ENCODE measurements around the gene ROBO4.

The ROBO4 gene

DNA sequence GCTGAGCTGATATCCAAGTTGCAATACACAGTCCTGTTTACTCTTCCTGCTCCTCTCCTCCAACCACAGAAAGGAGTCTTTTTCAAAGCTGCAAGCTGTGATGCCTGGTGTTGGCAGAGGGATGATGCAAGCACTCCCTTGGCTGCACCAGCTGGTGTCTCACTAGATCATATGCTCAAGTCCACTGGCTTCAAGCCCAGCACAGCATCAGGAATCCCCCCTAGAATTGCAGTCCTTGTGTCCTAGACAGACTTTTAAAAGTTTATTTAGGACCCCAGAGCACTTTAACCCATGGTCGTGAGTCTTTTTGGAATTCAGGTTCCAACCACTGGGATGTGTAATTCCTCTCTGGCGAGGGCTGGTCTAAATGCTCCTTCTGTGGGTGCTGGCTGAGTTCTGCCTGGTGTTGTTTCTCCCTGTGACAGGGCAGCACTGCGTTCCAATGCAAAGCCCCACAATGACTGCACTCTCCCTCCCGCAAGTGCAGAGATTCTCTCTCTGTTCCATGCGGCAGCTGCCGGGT, 19.5 kb upstream of the ROBO4 start:
- DNase-seq = no peak

DNA sequence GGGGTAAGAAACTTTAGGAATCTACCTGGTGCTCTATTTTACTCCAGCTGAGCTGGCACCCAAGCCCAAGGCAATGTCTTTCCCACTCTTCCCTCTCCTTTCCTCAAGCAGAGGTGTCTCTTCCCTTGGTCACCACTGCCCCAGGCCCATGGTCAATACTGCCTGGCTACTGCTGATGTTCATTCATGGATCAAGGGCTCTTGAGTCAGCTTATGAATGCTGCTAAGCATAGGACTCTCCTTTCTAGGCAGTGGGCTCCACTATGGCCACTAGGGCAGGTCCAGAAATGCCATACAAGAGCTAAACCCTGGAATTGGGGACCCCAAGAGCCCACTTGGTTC, 18.7 kb upstream of the ROBO4 start:
- no peak for DNase-seq

DNA sequence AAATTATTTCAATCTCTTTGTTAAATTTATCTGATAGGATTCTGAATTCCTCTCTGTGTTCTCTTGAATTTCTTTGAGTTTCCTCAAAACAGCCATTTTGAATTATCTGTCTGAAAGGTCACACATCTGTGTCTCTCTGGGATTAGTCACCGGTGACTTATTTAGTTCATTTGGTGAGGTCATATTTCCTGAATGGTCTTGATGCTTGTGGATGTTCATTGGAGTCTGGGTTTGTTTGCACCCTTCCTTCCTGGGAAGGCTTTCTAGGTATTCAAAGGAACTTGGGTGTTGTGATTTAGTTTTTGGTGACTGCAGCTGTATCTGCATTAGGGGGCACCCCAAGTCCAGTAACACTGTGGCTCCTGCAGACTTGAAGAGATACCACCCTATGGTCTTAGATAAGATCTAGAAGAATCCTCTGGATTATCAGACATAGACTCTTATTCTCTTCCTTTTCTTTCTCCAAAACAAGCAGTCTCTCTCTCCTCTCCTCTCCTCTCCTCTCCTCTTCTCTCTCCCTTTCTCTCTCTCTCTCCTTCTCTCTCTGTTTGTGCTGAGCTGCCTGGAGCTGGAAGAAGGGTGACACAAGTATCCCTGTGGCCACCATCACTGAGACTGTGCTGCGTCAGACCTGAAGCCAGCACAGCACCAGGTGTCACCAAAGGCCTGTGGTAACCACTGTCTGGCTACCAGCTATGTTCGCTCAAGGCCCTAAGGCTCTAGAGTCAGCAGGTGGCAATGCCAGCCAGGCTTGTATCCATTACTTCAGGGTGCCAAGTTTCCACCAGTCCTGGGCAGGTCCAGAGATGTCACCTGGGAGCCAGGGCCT, 18.1 kb upstream of the ROBO4 start:
- no peak for DNase-seq

DNA sequence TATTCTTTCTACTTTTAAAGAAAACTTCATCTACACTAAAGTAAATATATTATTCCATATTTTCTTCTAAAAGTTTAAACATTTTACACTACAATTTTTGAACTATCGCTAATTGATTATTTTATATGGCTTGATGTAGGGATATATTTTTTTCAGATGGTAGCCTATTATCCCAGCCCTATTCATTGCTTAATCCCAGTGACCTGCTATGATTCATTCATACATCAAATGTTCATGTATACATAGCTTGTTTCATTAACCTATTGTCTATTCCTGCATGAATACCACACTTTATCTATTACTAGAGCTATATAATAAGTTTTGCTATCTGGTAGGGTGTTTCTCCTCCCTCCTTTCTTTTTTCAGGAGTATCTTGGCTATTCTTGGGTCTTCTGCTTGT, 5.0 kb upstream of the ROBO4 start:
- no peak for DNase-seq

DNA sequence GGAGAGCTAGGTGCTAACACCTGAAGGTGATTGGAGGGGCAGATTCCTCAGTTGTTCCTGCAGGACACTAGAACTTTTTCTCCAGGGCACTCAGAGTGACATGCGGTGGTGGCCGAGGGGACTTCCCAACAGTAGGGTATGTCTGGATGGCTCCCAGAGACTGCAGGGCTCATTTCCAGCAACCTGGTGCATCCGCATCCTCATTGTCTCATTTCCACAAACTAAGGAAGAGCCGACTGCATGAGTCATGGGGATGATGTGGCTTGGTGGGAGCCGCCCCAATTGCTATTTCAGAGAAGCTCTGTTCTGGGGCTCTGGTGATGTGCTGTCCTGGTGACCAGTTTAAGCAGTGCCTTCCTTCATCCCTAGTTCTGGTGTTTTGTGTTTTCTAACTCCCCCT, 2.8 kb upstream of the ROBO4 start:
- peak; percentile 82 for DNase-seq

DNA sequence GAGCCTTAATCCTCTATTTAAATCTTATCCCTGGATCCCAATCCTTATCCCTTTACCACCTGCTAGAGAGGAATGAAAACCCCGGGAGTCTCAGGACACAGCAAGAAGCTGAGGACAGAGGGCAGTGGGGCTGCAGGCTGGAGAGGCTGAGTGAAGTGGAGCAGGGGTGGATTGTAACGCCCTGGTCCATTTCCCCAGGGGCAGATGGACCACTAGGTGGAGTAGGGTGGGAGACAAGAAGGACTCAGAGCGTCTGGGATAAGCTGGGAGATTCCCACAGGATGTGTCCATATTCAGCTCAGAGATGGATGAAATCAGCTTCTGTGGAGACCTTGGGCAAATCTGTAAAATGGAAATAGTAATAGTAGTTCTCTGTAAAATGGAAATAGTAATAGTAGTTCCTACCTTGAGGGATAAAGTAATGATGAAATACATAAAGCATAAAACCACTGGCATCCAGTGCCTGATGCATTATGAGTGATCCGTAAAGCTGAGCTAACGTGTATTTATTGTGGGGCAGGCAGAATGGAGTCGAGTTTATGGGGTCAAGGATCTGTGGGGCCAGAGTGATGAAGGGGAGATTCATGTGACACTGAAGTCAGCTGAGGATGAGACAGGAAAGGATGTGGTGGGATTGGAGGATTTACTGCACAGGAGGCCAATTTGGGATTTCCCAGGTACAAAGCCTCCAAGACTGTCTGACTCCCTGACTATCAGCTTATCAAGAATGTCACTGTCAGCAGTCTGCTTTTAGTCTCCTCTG, 1.9 kb upstream of the ROBO4 start:
- no peak for DNase-seq

DNA sequence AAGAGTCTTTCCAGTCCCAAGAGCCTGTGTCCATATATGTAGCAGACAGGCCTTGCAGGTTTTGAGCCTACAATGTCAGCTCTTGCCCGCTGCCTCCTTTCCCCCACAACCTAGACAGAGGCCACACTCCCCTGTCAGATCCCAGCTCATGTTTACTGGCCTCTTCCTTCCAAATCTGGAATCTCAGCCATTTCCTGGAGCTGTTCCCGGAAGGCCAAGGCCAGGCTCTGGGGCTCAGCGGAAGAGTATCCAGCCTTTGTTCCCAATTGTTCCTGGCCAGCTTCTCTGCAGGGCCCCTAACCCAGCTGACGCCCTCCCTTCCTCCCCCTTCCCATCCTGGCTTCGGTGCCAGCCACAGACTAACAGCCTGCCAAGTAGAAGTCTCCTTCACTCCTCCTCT, 1.0 kb upstream of the ROBO4 start:
- DNase-seq = no peak

DNA sequence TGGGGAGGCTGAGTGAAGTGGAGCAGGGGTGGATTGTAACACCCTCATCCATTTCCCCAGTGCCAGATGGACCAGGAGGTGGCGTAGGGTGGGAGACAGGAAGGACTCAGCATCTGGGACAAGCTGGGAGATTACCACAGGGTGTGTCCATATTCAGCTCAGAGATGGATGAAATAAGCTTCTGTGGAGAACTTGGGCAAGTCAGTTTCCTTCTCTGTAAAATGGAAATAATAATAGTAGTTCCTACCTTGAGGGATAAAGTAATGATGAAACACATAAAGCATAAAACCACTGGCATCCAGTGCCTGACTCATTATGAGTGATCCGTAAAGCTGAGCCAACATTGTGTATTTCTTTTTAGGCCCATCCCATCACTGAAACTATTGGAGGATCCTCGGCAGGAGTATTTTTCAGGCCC, 607 bp upstream of the ROBO4 start:
- DNase-seq = peak; percentile 79

DNA sequence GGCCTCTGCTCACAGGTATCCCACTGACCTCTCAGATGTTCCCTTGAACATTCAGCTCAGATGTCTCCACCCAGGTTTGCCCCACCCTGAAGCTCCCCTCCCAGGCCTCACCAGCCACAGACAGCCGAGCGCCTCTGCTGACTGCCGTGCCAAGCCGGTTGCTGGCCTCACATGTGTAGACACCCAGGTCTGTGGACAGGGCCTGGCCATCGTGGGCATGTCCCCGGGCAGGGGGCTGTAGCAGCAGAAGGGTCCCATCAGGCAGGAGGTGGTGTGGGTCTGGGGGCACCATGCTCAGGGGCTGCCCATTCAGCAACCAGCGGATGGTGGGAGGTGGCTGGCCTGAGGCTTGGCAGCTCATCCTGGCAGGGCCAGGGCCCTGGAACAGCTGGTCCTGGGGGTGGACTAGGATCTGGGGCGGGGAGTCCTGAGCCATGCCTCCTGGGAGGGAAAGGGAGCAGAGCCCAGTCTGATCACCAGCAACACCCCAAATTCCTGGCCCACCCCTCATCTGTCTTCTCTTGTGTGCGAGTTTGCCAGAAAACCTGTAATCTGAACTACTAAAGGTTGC, 759 bp downstream of the ROBO4 start:
- no peak for DNase-seq

DNA sequence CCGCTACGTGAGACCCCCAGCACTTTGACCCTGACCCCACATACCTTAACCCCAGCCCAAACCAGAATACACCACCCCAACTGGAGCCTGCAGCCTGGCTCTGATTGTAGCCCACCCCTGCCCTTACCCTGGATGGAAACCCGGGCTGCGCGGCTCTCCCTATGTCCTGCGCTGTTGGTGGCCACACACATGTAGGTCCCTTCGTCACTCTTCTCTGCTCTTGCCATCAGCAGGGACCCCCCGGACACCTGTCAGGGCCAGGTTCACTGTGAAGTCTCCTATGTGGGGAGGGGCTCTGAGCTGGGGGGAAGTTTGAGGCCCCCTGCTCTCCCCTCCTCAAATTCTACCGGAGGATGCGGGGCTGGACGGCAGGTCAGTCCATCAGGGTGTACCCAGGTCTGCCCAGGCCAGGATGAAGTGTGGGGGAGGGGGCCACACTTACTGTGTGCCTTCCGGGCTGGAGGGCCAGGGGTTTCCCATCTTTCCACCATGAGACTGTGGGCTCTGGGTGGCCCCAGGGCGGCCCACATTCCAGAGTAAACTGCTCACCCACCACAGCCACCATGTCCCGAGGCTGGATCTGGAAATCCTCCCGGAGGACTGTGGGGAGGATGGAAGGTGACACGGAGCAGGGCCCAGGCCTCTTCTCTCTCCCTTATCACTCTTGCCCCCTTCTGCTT, 1.5 kb downstream of the ROBO4 start:
- no peak for DNase-seq

DNA sequence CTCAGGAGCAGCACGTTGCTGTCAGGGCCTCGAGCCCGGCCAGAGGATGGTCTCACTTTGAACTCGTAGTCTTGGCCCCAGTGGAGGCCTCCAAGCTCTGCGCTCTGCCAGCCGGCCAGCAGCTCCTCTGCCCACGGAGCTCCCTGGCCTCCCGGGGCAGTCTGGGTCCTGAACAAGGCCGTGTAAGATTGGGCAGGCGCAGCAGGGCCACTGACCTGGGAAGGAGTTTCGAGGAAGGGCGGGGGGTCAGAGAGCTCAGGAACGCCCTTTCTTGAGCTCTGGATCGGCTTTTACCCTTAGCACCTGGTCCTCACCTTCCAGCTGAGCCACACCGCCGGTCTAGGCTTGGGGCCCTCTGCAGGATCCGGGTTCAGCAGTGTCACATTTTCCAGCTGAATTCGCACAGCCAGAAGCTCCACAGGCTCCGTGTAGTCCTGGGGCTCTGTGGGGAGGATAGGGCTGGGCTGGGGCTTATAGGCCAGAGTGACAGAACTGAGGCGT, 2.1 kb downstream of the ROBO4 start:
- DNase-seq = no peak

DNA sequence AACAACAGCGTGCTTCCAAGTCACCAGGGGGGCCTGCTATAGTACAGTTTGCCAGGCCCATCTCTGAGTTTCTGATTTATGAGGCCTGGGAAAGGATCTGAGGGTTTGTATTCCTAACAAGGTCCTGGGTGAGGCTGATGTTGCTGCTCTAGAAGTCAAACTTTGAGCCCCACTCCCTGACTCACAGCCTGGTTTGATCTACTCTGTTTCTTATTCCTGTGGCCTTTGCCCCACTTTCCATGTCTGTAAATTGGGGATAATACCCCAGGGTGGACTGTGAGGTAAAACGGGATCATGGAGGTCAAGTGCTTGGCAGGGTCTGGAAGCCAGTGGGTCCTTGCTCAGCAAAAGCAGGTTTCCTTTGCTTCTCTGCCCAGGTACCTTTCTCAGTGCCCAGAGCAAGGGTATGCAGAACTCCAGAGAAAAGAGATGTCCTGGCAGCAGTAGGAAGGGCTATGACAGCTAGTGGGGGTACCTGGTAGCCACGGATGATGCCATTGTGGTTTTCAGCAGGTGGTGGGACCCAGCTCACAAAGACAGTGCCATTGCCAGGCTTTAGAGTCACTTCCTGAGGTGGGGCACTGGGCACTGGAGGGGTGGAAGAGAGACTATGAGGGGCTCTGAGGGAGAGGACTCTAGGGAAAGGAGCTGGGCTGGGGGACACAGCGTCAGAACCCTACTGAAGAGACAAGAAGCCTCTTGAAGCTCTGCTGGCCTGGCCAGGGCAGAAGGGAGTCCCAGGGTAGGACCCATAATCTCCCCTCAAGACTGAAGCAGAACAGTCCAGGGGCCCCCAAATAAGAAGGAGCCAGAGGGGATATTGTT, 2.8 kb downstream of the ROBO4 start:
- DNase-seq = no peak

DNA sequence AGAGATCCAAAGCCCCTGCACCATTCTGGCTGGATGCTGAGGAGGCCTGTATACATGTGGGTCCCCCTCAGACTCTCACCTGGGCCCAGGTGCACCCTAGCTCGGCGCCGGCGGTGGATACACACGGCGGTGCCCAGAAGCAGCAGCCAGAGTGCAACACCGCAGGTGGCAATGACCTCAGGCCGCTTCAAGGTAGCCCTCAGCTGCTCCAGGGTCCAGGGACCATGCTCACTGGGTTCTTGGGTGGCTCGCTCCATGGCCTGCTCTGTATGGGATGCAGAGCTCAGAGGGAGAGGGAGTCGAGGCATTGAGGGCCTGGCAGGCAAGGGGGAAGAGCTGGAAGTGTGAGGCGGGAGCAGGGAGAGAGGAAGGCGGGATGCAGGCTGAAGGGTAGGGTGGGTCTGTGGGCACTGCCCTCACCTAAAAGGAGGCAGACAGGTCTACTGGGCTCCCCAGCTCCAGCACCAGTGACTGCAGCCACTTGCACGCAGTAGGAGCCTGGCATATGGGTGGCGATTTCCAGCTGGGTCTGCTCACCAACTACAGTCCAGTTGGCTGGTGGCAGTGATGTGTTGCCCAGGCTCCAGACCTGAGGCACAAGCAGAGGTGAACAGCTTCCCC, 3.8 kb downstream of the ROBO4 start:
- DNase-seq = no peak

DNA sequence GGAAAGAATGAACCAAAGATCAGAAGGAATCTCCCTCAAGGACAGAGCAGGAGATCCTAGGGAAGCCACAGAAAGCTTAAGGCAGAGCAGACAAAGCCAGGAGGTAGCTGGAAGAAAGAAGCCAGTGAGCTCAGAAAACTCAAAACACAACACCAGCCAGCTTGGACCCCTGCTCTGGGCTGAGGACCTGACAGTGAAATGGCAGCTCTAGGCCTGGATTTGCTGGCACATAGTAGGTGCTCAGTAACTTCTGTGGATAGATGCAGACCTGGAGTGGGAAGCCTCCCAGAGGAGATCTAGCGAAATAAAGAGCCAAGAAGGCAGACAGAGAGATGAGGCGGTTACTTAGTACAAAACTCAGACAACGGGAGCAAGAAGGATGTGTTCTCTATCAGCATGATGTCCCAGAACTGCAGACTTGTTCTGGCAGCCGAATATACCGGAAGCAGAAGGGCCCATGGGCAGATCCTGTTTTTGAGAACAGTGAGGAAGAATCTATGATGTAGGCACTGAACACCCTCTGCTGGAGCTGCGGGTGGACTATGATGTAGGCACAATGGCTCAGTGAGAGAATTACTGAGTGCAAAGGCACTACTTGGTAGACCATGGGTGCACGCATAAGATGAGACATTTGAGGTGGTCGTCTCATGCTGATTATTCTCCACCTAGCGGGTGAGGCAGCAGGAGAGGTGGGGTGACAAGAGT, 4.8 kb downstream of the ROBO4 start:
- DNase-seq = no peak

DNA sequence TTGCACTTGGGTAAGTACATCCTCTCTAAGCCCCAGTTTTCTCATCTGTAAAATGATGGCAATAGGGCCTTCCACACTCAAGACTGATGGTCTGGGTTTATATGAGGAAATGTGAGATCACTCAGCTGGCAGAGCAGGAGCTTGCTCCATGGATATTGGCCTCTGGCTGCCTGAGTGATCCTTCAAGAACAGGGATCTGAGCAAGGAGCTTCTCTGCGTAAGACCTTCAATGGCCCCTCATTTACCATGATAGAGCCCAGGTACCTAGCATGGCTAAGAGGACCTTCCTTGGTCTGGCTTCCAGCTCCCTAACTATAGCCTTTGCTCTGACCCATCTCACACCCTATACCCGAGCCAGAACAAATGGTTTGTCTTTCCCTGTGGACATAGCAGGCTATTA, 5.5 kb downstream of the ROBO4 start:
- DNase-seq = no peak

DNA sequence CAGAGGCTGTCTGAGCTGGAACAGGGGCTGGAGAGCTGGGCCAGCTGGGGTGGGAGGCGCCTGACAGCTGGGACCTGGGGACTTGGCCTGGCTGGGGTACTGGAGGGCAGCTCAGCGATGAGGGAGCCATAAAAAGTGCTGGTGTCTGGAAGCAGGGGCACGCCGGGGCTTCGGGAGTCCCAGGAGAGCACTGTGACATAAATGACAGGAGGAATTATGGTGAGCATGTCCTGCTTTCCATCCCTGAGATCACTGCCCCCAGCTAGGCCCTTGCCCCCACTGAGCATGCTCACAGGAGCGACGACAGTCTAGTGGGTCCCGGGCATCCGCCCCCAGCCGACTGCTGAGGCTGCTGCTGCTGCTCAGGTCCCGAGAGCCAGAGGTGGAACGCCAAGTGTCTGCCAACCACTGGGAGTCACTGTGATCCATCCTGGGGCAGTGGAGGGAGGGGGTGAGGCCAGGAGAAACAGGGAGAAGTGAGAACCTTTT, 6.2 kb downstream of the ROBO4 start:
- DNase-seq = no peak

DNA sequence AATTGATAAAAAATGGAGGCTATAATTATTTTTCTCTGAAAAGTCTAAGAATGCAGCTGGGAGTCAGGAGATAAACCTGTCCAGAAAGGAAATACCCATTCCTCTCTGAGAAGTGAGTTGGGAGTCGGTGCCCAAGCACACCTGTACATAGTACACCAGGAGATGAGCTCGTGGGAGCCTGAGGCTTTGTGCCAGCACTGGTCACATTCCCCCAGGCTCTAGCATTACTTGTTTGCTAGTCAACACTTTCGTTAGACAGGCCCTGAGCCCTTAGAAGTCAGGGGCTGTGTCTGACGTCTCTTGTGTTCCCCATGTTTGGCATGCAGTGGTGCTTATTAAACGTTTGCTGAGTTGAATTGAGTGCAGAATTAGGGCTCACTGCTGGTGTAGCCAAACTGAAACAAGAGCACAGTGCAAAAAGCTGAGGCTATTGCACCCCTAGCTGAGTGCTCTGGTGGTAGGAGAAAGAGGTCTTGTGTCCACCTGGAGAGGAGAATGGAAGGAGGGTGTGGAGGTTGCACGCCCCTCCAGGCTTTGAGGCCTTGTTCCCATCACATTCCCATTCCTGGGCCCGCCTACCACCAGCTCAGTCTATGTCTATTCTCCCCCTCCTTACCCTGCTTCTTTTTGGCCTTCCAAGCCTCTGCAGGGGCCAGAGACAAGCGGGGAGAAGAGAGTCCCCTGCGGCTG, 6.8 kb downstream of the ROBO4 start:
- DNase-seq = no peak

DNA sequence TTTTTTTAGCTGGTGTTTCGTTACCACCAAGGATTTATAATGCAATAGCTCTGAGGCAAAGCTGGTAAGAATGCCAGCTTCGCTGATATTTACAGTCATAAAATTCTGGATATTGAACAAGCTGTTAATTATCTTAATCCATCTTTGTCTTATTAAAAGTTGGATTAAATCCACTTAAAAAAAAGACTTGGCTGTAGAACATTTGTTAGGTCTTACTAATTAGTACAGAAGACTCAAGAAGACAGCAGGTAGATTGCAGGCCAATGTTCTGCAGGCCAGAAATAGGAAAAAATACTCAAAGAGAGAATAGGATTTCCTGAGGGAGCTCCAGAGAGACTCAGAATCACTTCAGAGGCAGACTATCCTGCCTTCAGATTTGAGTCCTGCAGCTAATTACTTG, 7.5 kb downstream of the ROBO4 start:
- DNase-seq = no peak

DNA sequence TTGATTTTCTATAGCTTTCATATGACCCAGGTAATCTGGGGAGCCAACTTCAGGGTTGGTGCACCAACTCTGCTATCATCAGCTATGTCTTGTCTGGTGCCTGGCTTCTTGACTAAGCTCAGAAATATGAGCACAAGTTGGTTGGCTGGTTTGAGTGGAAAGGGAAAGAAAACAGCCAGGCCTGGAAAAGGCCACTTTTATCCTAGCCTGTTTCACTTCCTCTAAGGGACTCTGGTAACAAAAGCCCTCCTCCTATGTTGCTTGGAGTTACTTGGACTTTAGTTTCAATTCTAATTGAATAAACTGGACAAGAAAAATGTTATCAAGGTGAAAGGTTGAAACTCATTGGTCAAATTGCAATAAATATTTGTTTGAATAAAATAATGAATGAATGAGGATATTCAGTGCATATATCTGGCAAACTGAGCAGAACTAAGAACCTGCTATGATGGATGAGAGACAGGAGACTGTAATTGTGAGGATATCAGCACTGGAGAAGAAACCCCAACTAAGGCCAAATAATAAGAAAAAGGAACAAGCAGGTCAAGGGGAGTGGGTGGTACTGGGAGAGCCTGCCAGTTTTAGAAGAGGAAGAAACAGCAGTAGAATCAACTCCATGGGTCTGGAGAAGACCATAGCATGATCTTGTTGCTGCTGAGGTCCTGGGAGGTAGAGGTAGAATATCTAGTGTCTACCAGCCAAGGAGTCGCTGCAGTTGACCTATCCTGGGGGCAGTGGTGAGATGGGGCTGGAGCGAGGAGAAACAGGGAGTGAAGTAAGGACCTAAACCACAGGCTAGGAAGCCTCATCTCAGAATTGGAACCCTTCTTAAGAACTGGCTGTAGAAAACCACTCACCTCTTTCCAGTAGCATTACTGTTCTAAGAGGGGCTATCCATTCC, 8.2 kb downstream of the ROBO4 start:
- no peak for DNase-seq

All from amniotic stem cell (primary cell).